Neural crest cell (in vitro differentiated cells): Measurements from ENCODE around the gene ZBTB40. TPM values are rescaled to one million over a fixed set of nuclear protein-coding genes. Genes with fewer than 3 reads are reported as not detected.

Experiments used
- DNase-seq: peaks from one replicate; pipeline ENCODE4 v3.0.0; 2021; ENCODE audit warnings: low read depth, mixed read lengths, low spot score
- H3K27ac Mint-ChIP-seq: one replicate; pipeline ENCODE4 v1.8.0; 2021; ENCODE audit warnings: mild to moderate bottlenecking, mixed read lengths; ENCODE audit not compliant: unreplicated experiment
- H3K27me3 Mint-ChIP-seq: 2 replicates; pipeline ENCODE4 v1.8.0; 2021; ENCODE audit warnings: low read depth, mild to moderate bottlenecking, mixed read lengths
- H3K36me3 Mint-ChIP-seq: 2 replicates; pipeline ENCODE4 v1.8.0; 2021; ENCODE audit warnings: low read depth, mild to moderate bottlenecking, mixed read lengths
- H3K4me1 Mint-ChIP-seq: 2 replicates; pipeline ENCODE4 v1.8.0; 2021; ENCODE audit warnings: mixed read lengths
- H3K4me3 Mint-ChIP-seq: one replicate; pipeline ENCODE4 v1.8.0; 2021; ENCODE audit warnings: mild to moderate bottlenecking, mixed read lengths
- H3K9me3 Mint-ChIP-seq: 2 replicates; pipeline ENCODE4 v1.8.0; 2021; ENCODE audit warnings: mixed read lengths
- total RNA-seq: library from RNA; stranded (reverse); gene quantifications from 2 replicates; pipeline ENCODE4 v1.2.1, GENCODE V29; 2021
- TF ChIP-seq, protein P1 (sequence below): fragments of 200-600 bp; sonication (generic); conservative IDR thresholded peaks from 2 replicates; pipeline ENCODE4 v1.5.0; 2021; ENCODE audit warnings: antibody characterized with exemption, mild to moderate bottlenecking

ZBTB40 gene
- total RNA-seq, 1 donor from 2014 or later, result 31.8 TPM

DNA sequence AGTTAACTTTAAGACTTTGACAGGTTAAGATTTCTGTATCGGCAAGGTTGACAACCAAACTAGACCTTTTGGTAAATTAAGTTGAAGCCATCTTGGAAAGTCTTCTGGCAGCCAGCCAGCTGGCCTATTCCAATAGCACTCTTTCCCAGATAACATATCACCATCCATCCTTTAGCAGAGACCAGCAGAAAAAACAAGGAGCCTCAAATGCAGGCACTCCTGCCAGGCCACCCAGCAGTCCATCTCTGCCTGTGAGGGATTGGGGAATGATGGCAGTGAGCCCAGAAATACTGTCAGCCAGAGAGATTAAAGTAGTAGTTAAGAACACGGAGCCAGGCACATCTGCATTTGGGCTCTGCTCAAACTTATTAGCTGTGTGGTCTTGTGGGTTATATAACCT is 19.4 kb downstream of the ZBTB40 start:
- TF ChIP-seq, protein P1, sequence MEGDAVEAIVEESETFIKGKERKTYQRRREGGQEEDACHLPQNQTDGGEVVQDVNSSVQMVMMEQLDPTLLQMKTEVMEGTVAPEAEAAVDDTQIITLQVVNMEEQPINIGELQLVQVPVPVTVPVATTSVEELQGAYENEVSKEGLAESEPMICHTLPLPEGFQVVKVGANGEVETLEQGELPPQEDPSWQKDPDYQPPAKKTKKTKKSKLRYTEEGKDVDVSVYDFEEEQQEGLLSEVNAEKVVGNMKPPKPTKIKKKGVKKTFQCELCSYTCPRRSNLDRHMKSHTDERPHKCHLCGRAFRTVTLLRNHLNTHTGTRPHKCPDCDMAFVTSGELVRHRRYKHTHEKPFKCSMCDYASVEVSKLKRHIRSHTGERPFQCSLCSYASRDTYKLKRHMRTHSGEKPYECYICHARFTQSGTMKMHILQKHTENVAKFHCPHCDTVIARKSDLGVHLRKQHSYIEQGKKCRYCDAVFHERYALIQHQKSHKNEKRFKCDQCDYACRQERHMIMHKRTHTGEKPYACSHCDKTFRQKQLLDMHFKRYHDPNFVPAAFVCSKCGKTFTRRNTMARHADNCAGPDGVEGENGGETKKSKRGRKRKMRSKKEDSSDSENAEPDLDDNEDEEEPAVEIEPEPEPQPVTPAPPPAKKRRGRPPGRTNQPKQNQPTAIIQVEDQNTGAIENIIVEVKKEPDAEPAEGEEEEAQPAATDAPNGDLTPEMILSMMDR, result no peak
- Mint-ChIP-seq H3K4me1 (peaks cover 4% of the 10 kb centered on the region), H3K9me3 (no peaks in the 10 kb centered on the region), H3K27me3 (no peaks in the 10 kb centered on the region), H3K4me3 (no peak overlapping the region), H3K27ac (no peak overlapping the region), H3K36me3 (no peaks in the 10 kb centered on the region)
- DNase-seq, result no peak

DNA sequence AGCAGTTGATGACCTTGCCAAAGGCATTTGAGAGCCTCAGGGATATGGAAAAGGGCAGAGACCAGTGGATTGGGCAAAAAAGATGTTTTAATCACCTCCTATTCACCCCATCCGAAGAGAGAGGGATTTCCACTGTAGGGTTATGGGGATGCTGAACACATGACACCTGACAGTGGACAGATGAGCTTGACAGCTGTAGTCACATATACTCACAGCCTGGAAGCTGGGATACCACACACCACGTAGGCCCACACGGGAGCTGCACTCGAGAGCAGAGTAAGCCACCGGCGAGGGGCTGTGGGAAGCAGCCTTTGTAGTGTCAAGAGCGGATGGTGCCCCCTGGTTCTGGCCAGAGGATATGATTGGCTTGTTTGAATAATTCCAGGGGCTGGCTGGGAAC is 20.0 kb downstream of the ZBTB40 start:
- TF ChIP-seq, protein P1, result no peak
- Mint-ChIP-seq H3K27ac (no peak overlapping the region), H3K36me3 (no peaks in the 10 kb centered on the region), H3K4me1 (peaks cover 4% of the 10 kb centered on the region), H3K9me3 (no peaks in the 10 kb centered on the region), H3K4me3 (no peak overlapping the region), H3K27me3 (no peaks in the 10 kb centered on the region)
- no peak for DNase-seq

DNA sequence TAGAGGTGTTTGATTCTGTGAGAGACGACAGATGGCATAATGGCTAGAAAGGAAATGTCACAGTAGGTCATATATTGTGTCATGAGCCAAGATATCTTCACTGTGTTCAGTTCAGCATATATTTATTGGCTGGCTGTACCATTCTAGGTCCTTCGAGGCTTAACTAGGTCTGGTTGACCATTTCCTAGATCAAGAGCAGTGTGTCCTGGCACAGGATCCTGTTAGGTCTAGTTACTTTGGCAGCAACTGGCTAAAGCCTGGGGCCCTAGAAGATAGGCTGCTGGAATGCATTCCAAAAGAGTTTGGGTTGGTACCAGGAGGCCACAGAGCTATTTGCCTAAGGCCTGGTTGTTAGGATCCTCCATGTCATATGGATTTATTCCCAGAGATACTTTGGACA is 20.9 kb downstream of the ZBTB40 start:
- H3K4me3 Mint-ChIP-seq, result no peak overlapping the region

DNA sequence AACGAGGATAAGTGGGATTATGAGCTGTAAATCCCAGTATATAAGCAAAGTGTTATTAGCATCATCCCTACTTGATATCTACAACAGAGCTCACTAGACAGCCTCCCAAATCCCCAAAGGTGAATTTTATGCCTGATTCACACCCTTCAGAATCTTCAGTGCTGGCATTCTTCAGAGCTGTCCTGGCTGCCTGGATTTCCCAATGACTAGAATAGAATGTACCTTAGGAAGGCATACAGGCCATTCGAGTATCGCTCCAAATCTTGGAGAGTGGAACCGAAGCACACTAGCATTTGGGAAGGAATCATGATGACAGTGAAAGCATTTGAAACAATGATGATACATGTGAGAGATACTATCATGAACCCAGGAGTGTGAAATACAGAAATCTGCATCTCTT is 22.3 kb downstream of the ZBTB40 start:
- Mint-ChIP-seq H3K27ac (no peak overlapping the region), H3K9me3 (no peaks in the 10 kb centered on the region), H3K27me3 (no peaks in the 10 kb centered on the region), H3K4me1 (peaks cover 4% of the 10 kb centered on the region), H3K36me3 (no peaks in the 10 kb centered on the region), H3K4me3 (no peak overlapping the region)
- DNase-seq, result no peak
- TF ChIP-seq, protein P1, result no peak

More for the DNA sequence above, 20.9 kb downstream of the ZBTB40 start:
- no peak for DNase-seq
- H3K4me1 Mint-ChIP-seq, result peaks cover 4% of the 10 kb centered on the region
- no peak overlapping the region for H3K27ac Mint-ChIP-seq
- TF ChIP-seq, protein P1, result no peak
- no peaks in the 10 kb centered on the region for H3K36me3 Mint-ChIP-seq
- H3K9me3 Mint-ChIP-seq, result no peaks in the 10 kb centered on the region
- H3K27me3 Mint-ChIP-seq, result no peaks in the 10 kb centered on the region

DNA sequence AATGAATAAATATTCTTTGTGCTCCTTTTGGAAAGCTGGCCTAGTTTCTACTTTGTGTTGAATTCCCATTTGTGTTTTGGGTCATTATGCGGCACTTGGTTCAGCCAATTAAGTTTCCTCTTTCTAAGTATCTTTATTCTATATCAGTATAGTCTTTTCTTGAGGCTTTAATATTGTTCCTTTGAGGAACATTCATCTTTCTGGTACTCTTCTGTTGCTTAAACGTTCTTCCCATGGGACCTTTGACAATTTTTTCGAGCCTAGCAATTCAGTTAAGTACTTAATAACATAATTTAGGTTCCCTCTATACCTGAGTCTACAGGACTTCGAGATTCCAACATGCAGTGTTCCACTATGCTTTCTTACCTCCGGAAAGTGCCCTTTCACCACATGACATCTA is 24.9 kb downstream of the ZBTB40 start:
- no peak overlapping the region for H3K4me3 Mint-ChIP-seq
- H3K9me3 Mint-ChIP-seq, result peaks cover 3% of the 10 kb centered on the region
- H3K27ac Mint-ChIP-seq, result no peak overlapping the region
- H3K36me3 Mint-ChIP-seq, result peaks cover 7% of the 10 kb centered on the region
- TF ChIP-seq, protein P1, result no peak
- no peaks in the 10 kb centered on the region for H3K27me3 Mint-ChIP-seq
- no peak for DNase-seq
- H3K4me1 Mint-ChIP-seq, result no peaks in the 10 kb centered on the region

DNA sequence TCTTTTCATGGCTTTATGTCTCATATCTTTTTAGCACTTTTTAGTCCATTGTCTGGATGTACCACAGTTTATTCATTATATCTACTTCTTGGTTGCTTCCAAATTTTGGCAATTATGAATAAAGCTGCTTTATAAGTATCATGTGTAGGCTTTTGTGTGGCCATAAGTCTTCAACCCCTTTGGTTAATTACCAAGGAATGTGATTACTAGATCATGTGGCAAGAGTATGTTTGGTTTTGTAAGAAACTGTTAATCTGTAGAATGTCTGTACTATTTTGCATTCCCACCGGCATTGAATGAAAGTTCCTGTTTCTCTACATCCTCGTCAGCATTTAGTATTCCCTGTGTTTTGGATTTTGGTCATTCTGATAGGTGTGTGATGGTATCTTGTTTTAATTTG is 31.5 kb downstream of the ZBTB40 start:
- peaks cover 7% of the 10 kb centered on the region for H3K4me1 Mint-ChIP-seq
- H3K4me3 Mint-ChIP-seq, result no peak overlapping the region
- no peak overlapping the region for H3K27ac Mint-ChIP-seq
- peaks cover 17% of the 10 kb centered on the region for H3K9me3 Mint-ChIP-seq
- DNase-seq, result no peak
- peaks cover 34% of the 10 kb centered on the region for H3K36me3 Mint-ChIP-seq
- no peaks in the 10 kb centered on the region for H3K27me3 Mint-ChIP-seq
- TF ChIP-seq, protein P1, result no peak
